Psoas muscle (tissue), 8 donors: ENCODE data around the gene GPR68. TPM values are rescaled to one million over a fixed set of nuclear protein-coding genes. Genes with fewer than 3 reads are reported as not detected.

Source experiments
- ATAC-seq, 4 donors: fragments of 200-7000 bp; cut with Tn5 transposase; one replicate each; pipeline ENCODE4 v1.9.1; 2020; ENCODE audit warnings: moderate library complexity in 3 of 4, mild to moderate bottlenecking in 2 of 4
- DNase-seq, 2 donors: peaks; one replicate each; pipeline ENCODE4 v3.0.0-alpha.2; 2020
- H3K27ac ChIP-seq: fragments of 200-600 bp; one replicate; pipeline ENCODE4 v1.8.0; 2022
- H3K27me3 ChIP-seq, 3 donors: fragments of 200-600 bp in 1 of 3; one replicate each; pipeline versions ENCODE4 v1.6.1 to v1.8.0; 2013 to 2022; ENCODE audit warnings: low read length in 2 of 3, mild to moderate bottlenecking in 2 of 3, moderate library complexity in 1 of 3; ENCODE audit not compliant: insufficient read depth in 3 of 3
- H3K36me3 ChIP-seq, 2 donors: fragments of 200-600 bp in 1 of 2; one replicate each; pipeline versions ENCODE4 v1.6.1 to v1.8.0; 2013 to 2022; ENCODE audit warnings: low read depth in 1 of 2, mild to moderate bottlenecking in 1 of 2, moderate library complexity in 1 of 2; ENCODE audit not compliant: insufficient read depth in 1 of 2
- H3K4me1 ChIP-seq: fragments of 200-600 bp; one replicate; pipeline ENCODE4 v1.8.0; 2022
- H3K4me3 ChIP-seq: fragments of 200-600 bp; one replicate; pipeline ENCODE4 v1.8.0; 2022; ENCODE audit warnings: mild to moderate bottlenecking
- H3K9me3 ChIP-seq: fragments of 200-600 bp; one replicate; pipeline ENCODE4 v1.8.0; 2022
- WGBS, 3 donors: extraction: QIAGEN DNeasy Blood & Tissue Kit; methylation state at CpG; one replicate each; pipeline versions ENCODE4 v1.1.6 to v1.1.7; 2013; 5-methylcytosine and 5-hydroxymethylcytosine counted together
- intact Hi-C, 2 donors: fragments of 100-400 bp; cut with DNase I; formaldehyde crosslinking; loops; one replicate each; pipeline versions ENCODE4 v1.11.0 to v1.14.2; 2022
- polyA plus RNA-seq, 3 donors: library from polyadenylated mRNA; stranded (reverse); fragments of 200-250 nt; gene quantifications; one replicate each; pipeline ENCODE4 v1.2.3, GENCODE V29; 2013
- total RNA-seq, 4 donors: library from RNA; stranded (reverse); fragmentation: NEBNext Ultra II Directional in 2 of 4; extraction: Animal tissue kit (Norgen Biotek cat#: 25700) in 2 of 4; gene quantifications; one replicate each; pipeline versions ENCODE4 v1.2.1 to v1.2.4, GENCODE V29; 2021 to 2023
- TF ChIP-seq, protein P1 (sequence below): fragments of 200-600 bp; IDR thresholded peaks from one replicate; pipeline ENCODE4 v1.8.0; 2022; ENCODE audit warnings: antibody characterized with exemption
- donor health status: healthy with polysubstance abuse.
- donor health status: DM: no; HTN: no; CAD: no; lungs with moderate emphysema.
- donor health status: Bipolar disorder and iron deficiency.
- donor health status: healthy.
- donor health status: DM: yes; HTN: yes; CAD: no.
- donor health status: DM: no; HTN: no; CAD: no.
- donor health status: DM: no; HTN: no; CAD: no.
- donor health status: DM: yes; HTN: yes; CAD: no.

The GPR68 gene
- total and polyA plus RNA-seq, 7 donors, result 0.03 to 0.27 (median 0.16) TPM; not detected in 1

GRCh38 chr14:91243074-91243471 is 1.4 kb downstream of the GPR68 start:
- Histone ChIP-seq H3K4me3 (no peak overlapping the region), H3K27me3 (no peaks in the 10 kb centered on the region), H3K36me3 (no peaks in the 10 kb centered on the region), H3K27ac (no peak overlapping the region), H3K9me3 (no peaks in the 10 kb centered on the region), H3K4me1 (no peaks in the 10 kb centered on the region)
- DNase-seq (no peak), ATAC-seq (no peak)
- intact Hi-C loops, result no loop called here
- WGBS, 3 donors, result 86 to 91% (median 87%) methylated on average over 6 of the region's 6 CpGs
- TF ChIP-seq, protein P1, sequence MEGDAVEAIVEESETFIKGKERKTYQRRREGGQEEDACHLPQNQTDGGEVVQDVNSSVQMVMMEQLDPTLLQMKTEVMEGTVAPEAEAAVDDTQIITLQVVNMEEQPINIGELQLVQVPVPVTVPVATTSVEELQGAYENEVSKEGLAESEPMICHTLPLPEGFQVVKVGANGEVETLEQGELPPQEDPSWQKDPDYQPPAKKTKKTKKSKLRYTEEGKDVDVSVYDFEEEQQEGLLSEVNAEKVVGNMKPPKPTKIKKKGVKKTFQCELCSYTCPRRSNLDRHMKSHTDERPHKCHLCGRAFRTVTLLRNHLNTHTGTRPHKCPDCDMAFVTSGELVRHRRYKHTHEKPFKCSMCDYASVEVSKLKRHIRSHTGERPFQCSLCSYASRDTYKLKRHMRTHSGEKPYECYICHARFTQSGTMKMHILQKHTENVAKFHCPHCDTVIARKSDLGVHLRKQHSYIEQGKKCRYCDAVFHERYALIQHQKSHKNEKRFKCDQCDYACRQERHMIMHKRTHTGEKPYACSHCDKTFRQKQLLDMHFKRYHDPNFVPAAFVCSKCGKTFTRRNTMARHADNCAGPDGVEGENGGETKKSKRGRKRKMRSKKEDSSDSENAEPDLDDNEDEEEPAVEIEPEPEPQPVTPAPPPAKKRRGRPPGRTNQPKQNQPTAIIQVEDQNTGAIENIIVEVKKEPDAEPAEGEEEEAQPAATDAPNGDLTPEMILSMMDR, result no peak

DNA sequence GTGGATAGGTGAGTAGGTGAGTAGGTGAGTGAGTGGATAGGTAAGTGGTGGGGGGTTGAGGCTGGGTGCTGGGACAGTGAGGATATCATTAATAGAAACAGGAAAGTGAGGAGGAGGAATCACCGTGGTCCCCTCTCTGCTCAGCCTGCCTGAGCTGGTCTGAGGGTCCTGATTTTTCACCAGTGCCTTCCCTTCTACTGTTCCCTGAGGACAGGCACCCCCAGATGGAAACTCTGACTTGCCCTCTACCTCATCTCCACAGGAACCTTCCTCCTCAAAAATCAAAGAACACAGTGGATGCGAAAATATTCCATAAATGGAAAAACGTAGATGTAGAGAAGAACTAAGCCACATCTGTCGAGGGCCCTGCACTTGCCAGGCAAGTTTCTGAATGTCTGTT is 1.9 kb downstream of the GPR68 start:
- Histone ChIP-seq H3K36me3 (no peaks in the 10 kb centered on the region), H3K4me1 (no peaks in the 10 kb centered on the region), H3K27me3 (no peaks in the 10 kb centered on the region), H3K27ac (no peak overlapping the region), H3K4me3 (no peak overlapping the region), H3K9me3 (no peaks in the 10 kb centered on the region)
- no peak for ATAC-seq
- intact Hi-C loops, result no loop called here
- WGBS, 3 donors, result 84 to 91% (median 85%) methylated on average over 4 of the region's 4 CpGs
- DNase-seq, result no peak
- TF ChIP-seq, protein P1, result no peak

GRCh38 chr14:91241863-91242262 is 2.6 kb downstream of the GPR68 start:
- H3K27ac ChIP-seq, result no peak overlapping the region
- H3K36me3 ChIP-seq, result no peaks in the 10 kb centered on the region
- H3K9me3 ChIP-seq, result no peaks in the 10 kb centered on the region
- intact Hi-C loops, result no loop called here
- H3K4me1 ChIP-seq, result no peaks in the 10 kb centered on the region
- no peak for DNase-seq
- 68 to 79% (median 70%) methylated on average over 7 of the region's 7 CpGs for WGBS, 3 donors
- ATAC-seq, result no peak
- H3K27me3 ChIP-seq, result no peaks in the 10 kb centered on the region
- TF ChIP-seq, protein P1, result no peak
- no peak overlapping the region for H3K4me3 ChIP-seq

- WGBS, 3 donors, result 69 to 76% (median 71%) methylated on average over 8 of the region's 8 CpGs
- no peak for ATAC-seq
- Histone ChIP-seq H3K9me3 (no peaks in the 10 kb centered on the region), H3K27me3 (no peaks in the 10 kb centered on the region), H3K4me3 (no peak overlapping the region), H3K36me3 (no peaks in the 10 kb centered on the region), H3K27ac (no peak overlapping the region), H3K4me1 (no peaks in the 10 kb centered on the region)
- intact Hi-C loops, result no loop called here
- no peak for DNase-seq
- TF ChIP-seq, protein P1, result no peak
Observed at GRCh38 chr14:91238661-91239060, 5.8 kb downstream of the GPR68 start.

GRCh38 chr14:91238085-91238484 is 6.4 kb downstream of the GPR68 start:
- no peaks in the 10 kb centered on the region for H3K36me3 ChIP-seq
- intact Hi-C loops, result no loop called here
- WGBS, 3 donors, result 75 to 77% (median 76%) methylated on average over 4 of the region's 4 CpGs
- no peak overlapping the region for H3K4me3 ChIP-seq
- TF ChIP-seq, protein P1, result no peak
- H3K4me1 ChIP-seq, result no peaks in the 10 kb centered on the region
- no peaks in the 10 kb centered on the region for H3K27me3 ChIP-seq
- DNase-seq (no peak), ATAC-seq (no peak)
- H3K9me3 ChIP-seq, result no peaks in the 10 kb centered on the region
- no peak overlapping the region for H3K27ac ChIP-seq
